Smooth muscle cell (in vitro differentiated cells): Measurements from ENCODE around the gene MVB12B. TPM values are rescaled to one million over a fixed set of nuclear protein-coding genes. Genes with fewer than 3 reads are reported as not detected.

ENCODE experiments used
- DNase-seq: peaks from one replicate; lab custom pipeline; 2025; ENCODE audit not compliant: unreplicated experiment; lab: John Stamatoyannopoulos, UW
- H2AFZ ChIP-seq: fragments of 200-600 bp; sonication (generic); 2 replicates; pipeline ENCODE4 v1.6.0; 2016; ENCODE audit warnings: antibody characterized with exemption, low read depth, mild to moderate bottlenecking
- H3F3A ChIP-seq: fragments of 200-600 bp; sonication (generic); 2 replicates; pipeline ENCODE4 v1.6.0; 2017; ENCODE audit warnings: antibody characterized with exemption, low read depth
- H3K27ac ChIP-seq: fragments of 200-600 bp; sonication (generic); 2 replicates; pipeline ENCODE4 v1.5.1; 2016; ENCODE audit warnings: low read depth, mild to moderate bottlenecking
- H3K27me3 ChIP-seq: fragments of 200-600 bp; sonication (generic); 2 replicates; pipeline ENCODE4 v1.6.1; 2016; ENCODE audit warnings: low read depth, mild to moderate bottlenecking
- H3K36me3 ChIP-seq: fragments of 200-600 bp; sonication (generic); 2 replicates; pipeline ENCODE4 v1.5.1; 2016; ENCODE audit warnings: low read depth
- H3K4me1 ChIP-seq: fragments of 200-600 bp; sonication (generic); 2 replicates; pipeline ENCODE4 v1.5.1; 2016; ENCODE audit warnings: low read depth
- H3K4me2 ChIP-seq: fragments of 200-600 bp; sonication (generic); 2 replicates; pipeline ENCODE4 v1.6.0; 2016; ENCODE audit warnings: mild to moderate bottlenecking
- H3K4me3 ChIP-seq: fragments of 200-600 bp; sonication (generic); 2 replicates; pipeline ENCODE4 v1.5.1; 2016; ENCODE audit warnings: mild to moderate bottlenecking
- H3K79me2 ChIP-seq: fragments of 200-600 bp; sonication (generic); 2 replicates; pipeline ENCODE4 v1.6.0; 2016; ENCODE audit warnings: low read depth, mild to moderate bottlenecking
- H3K9ac ChIP-seq: fragments of 200-600 bp; sonication (generic); 2 replicates; pipeline ENCODE4 v1.6.0; 2016; ENCODE audit warnings: low read depth
- H3K9me3 ChIP-seq: fragments of 200-600 bp; sonication (generic); replicated peaks from 2 replicates; pipeline ENCODE4 v1.5.1; 2016; ENCODE audit warnings: low read depth
- H4K20me1 ChIP-seq: fragments of 200-600 bp; sonication (generic); 2 replicates; pipeline ENCODE4 v1.6.0; 2016; ENCODE audit warnings: low read depth
- WGBS: methylation state at CpG from one replicate; pipeline ENCODE4 v1.1.7; 2016; ENCODE audit warnings: low lambda C conversion rate; 5-methylcytosine and 5-hydroxymethylcytosine counted together
- polyA plus RNA-seq: library from polyadenylated mRNA; unstranded; fragments of >200 nt; fragmentation: Nextera tagmentation; extraction: Ambion mirVana; gene quantifications from 2 replicates; pipeline ENCODE4 v1.2.1, GENCODE V29; 2016
- total RNA-seq: library from RNA; depleted of rRNA; stranded (reverse); fragments of >200 nt; gene quantifications from 2 replicates; pipeline ENCODE4 v1.2.3, GENCODE V29; 2014
- TF ChIP-seq, protein P1 (sequence below): fragments of 200-600 bp; sonication (generic); IDR thresholded peaks from 2 replicates; pipeline ENCODE4 v1.5.1; 2017; ENCODE audit warnings: borderline replicate concordance, mild to moderate bottlenecking, antibody characterized with exemption; ENCODE audit not compliant: insufficient read depth, poor library complexity, severe bottlenecking

Gene MVB12B
- total and polyA plus RNA-seq, 2 experiments from 2014 or later = 4.3 to 5.4 TPM

DNA sequence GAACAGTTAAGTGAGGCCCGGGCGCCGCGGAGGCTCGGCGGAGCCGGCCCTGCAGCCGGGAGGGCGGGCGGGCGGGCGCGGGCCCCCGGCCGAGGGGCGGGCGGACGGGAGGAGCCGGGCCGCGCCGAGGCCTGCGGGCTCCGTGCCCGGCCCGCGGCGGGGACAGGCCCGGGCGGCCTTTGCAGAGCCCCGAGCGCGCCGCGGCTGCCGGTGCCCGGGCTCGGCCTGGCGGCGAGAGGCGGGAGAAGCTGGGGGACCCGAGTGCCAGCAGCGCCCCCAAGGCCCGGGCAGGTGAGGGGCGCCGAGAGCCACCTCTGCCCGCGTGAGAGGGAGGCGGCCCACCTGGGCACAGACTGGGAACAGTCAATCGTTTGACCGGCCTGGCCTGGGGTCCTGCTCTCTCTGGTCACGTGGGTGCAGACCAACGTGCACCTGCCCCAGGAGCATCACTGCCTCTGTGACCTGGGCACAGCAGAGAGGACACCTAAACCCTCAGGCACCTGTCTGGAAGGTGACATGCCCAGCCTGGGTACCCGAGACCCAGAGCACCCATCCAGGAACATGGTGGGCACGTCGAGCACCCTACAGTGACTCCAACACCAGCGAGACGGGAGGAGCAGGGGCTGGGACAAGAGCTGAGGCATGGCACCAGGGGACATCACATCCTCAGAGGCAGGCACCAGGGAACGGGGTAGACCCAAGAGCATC, 531 bp downstream of the MVB12B start:
- no peaks in the 10 kb centered on the region for H3K9me3 ChIP-seq
- no peak overlapping the region for H3K9ac ChIP-seq
- H3K4me2 ChIP-seq = peak overlapping the region; percentile 86
- WGBS = 19% methylated on average over 23 of the region's 59 CpGs
- no peak overlapping the region for H2AFZ ChIP-seq
- TF ChIP-seq, protein P1, sequence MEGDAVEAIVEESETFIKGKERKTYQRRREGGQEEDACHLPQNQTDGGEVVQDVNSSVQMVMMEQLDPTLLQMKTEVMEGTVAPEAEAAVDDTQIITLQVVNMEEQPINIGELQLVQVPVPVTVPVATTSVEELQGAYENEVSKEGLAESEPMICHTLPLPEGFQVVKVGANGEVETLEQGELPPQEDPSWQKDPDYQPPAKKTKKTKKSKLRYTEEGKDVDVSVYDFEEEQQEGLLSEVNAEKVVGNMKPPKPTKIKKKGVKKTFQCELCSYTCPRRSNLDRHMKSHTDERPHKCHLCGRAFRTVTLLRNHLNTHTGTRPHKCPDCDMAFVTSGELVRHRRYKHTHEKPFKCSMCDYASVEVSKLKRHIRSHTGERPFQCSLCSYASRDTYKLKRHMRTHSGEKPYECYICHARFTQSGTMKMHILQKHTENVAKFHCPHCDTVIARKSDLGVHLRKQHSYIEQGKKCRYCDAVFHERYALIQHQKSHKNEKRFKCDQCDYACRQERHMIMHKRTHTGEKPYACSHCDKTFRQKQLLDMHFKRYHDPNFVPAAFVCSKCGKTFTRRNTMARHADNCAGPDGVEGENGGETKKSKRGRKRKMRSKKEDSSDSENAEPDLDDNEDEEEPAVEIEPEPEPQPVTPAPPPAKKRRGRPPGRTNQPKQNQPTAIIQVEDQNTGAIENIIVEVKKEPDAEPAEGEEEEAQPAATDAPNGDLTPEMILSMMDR = no peak
- peaks cover 15% of the 10 kb centered on the region for H4K20me1 ChIP-seq
- H3K4me3 ChIP-seq = peak overlapping the region; percentile 60
- H3K27me3 ChIP-seq = no peaks in the 10 kb centered on the region
- no peaks in the 10 kb centered on the region for H3K36me3 ChIP-seq
- H3K4me1 ChIP-seq = peaks cover 15% of the 10 kb centered on the region
- H3F3A ChIP-seq = peaks cover 8% of the 10 kb centered on the region
- no peak overlapping the region for H3K27ac ChIP-seq
- no peak for DNase-seq
- H3K79me2 ChIP-seq = peaks cover 29% of the 10 kb centered on the region

- no peak overlapping the region for H3K9ac ChIP-seq
Observed at GRCh38 chr9:126327714-126328185, 1.1 kb downstream of the MVB12B start.

GRCh38 chr9:126328407-126328806, 1.8 kb downstream of the MVB12B start:
- H4K20me1 ChIP-seq = peaks cover 17% of the 10 kb centered on the region
- H3K36me3 ChIP-seq = no peaks in the 10 kb centered on the region
- H3K4me3 ChIP-seq = no peak overlapping the region
- no peak overlapping the region for H2AFZ ChIP-seq
- H3K9me3 ChIP-seq = no peaks in the 10 kb centered on the region
- WGBS = 93% methylated on average over 3 of the region's 3 CpGs
- H3K4me1 ChIP-seq = peaks cover 18% of the 10 kb centered on the region
- no peaks in the 10 kb centered on the region for H3K27me3 ChIP-seq
- H3K79me2 ChIP-seq = peaks cover 42% of the 10 kb centered on the region
- peaks cover 8% of the 10 kb centered on the region for H3F3A ChIP-seq
- no peak overlapping the region for H3K9ac ChIP-seq
- no peak overlapping the region for H3K27ac ChIP-seq
- TF ChIP-seq, protein P1 = no peak
- no peak for DNase-seq
- peak overlapping the region; percentile 86 for H3K4me2 ChIP-seq

More at GRCh38 chr9:126327714-126328185, 1.1 kb downstream of the MVB12B start:
- H3K9me3 ChIP-seq = no peaks in the 10 kb centered on the region
- H3K4me1 ChIP-seq = peaks cover 18% of the 10 kb centered on the region
- peaks cover 8% of the 10 kb centered on the region for H3F3A ChIP-seq
- H4K20me1 ChIP-seq = peaks cover 17% of the 10 kb centered on the region
- WGBS = 11% methylated on average over 5 of the region's 5 CpGs
- peaks cover 35% of the 10 kb centered on the region for H3K79me2 ChIP-seq
- H2AFZ ChIP-seq = peak overlapping the region; percentile 50
- H3K4me3 ChIP-seq = peak overlapping the region; percentile 60
- peak overlapping the region; percentile 86 for H3K4me2 ChIP-seq
- H3K27me3 ChIP-seq = no peaks in the 10 kb centered on the region
- no peak for DNase-seq
- H3K36me3 ChIP-seq = no peaks in the 10 kb centered on the region
- H3K27ac ChIP-seq = peak overlapping the region; percentile 23
- TF ChIP-seq, protein P1 = no peak
